Measurements from ENCODE around the gene CIAO2B. TPM values are rescaled to one million over a fixed set of nuclear protein-coding genes. Genes with fewer than 3 reads are reported as not detected.

The CIAO2B gene
- total RNA-seq, 1 experiment from 2014 or later: 83.0 TPM

- Histone ChIP-seq H3K79me1 (ENCODE audit: insufficient read depth, low read depth, low read length, poor library complexity, severe bottlenecking) (no peaks in the 10 kb centered on the region), H3K4ac (ENCODE audit: low read depth, low read length) (no peak overlapping the region), H2BK15ac (ENCODE audit: low read depth, low read length) (no peak overlapping the region), H3K27me3 (ENCODE audit: insufficient read depth, low read length) (no peaks in the 10 kb centered on the region), H2BK12ac (ENCODE audit: insufficient read length, low read depth, low read length) (no peak overlapping the region), H2BK5ac (ENCODE audit: insufficient read length, low read length) (no peak overlapping the region), H3K79me2 (ENCODE audit: insufficient read depth, low read length) (no peaks in the 10 kb centered on the region), H2AFZ (ENCODE audit: low read length) (no peak overlapping the region), H3K14ac (ENCODE audit: insufficient read depth, low read length) (no peak overlapping the region), H3T11ph (ENCODE audit: low read length) (no peak overlapping the region), H3K23me2 (ENCODE audit: insufficient read length, low read depth, low read length, poor library complexity, severe bottlenecking) (no peaks in the 10 kb centered on the region), H3K4me1 (ENCODE audit: insufficient read depth, low read length) (no peaks in the 10 kb centered on the region), H4K91ac (ENCODE audit: insufficient read length, low read depth, low read length) (no peak overlapping the region), H3K56ac (ENCODE audit: insufficient read length, low read depth, low read length) (no peak overlapping the region), H2AK5ac (ENCODE audit: insufficient read length, low read length) (no peak overlapping the region), H3K4me2 (ENCODE audit: insufficient read depth, insufficient read length, low read length) (no peak overlapping the region), H3K9me3 (ENCODE audit: control insufficient read depth, low read depth, low read length) (no peaks in the 10 kb centered on the region), H3K18ac (ENCODE audit: insufficient read length, low read depth, low read length) (no peak overlapping the region), H3K23ac (ENCODE audit: insufficient read length, low read depth, low read length) (no peak overlapping the region), H4K5ac (ENCODE audit: insufficient read length, low read depth, low read length) (no peak overlapping the region), H4K20me1 (ENCODE audit: control insufficient read depth, insufficient read depth, insufficient read length) (peaks cover 4% of the 10 kb centered on the region), H2BK120ac (ENCODE audit: low read depth, low read length, poor library complexity, severe bottlenecking) (no peak overlapping the region), H3K9ac (ENCODE audit: extremely low read depth, insufficient read length, low read length) (no peak overlapping the region), H4K8ac (replicated peaks; ENCODE audit: insufficient read length, low read depth, low read length) (no peak overlapping the region), H3K27ac (ENCODE audit: insufficient read length, low read depth, low read length) (no peak overlapping the region), H2BK20ac (ENCODE audit: low read depth, low read length, poor library complexity, severe bottlenecking) (no peak overlapping the region)
- peaks cover 12 to 15% of the 10 kb centered on the region in 2 experiments for H3K4me1 Mint-ChIP-seq
- no peak for DNase-seq
- H3K9me3 Mint-ChIP-seq: no peaks in the 10 kb centered on the region
- H3K27me3 Mint-ChIP-seq (ENCODE audit: low read depth): peaks cover 7% of the 10 kb centered on the region
- H3K36me3 Mint-ChIP-seq (ENCODE audit: insufficient read depth in 1 of 3, low read depth in 3 of 3): no peaks in the 10 kb centered on the region
- no peak overlapping the region for H3K4me3 Mint-ChIP-seq
- H3K27ac Mint-ChIP-seq: no peak overlapping the region; a peak in 1 of 7 replicates
- WGBS (ENCODE audit: extremely low coverage, insufficient read length, low lambda C conversion rate): no CpG with 5 or more reads among the region's 2 CpGs
- TF ChIP-seq CTCF (conservative IDR thresholded peaks at IDR 0.05): no peak
Measured at GRCh38 chr16:66898933-66899309, 35.3 kb downstream of the CIAO2B start.
